HepG2 (cell line): Measurements from ENCODE around the gene AKR1E2. TPM values are rescaled to one million over a fixed set of nuclear protein-coding genes. Genes with fewer than 3 reads are reported as not detected.

Experiments used
- FOXC1 ChIP-seq: sonication (generic); formaldehyde crosslinking; IDR thresholded peaks from 2 replicates; pipeline ENCODE4 v1.8.0; 2022; ENCODE audit warnings: mild to moderate bottlenecking, missing genetic modification reagents, borderline replicate concordance
- GMEB2 ChIP-seq: IDR thresholded peaks from 2 replicates; pipeline ENCODE4 v1.6.1; 2016; ENCODE audit warnings: missing biosample characterization, missing genetic modification reagents, low read depth
- HDAC2 ChIP-seq: sonication (generic); formaldehyde crosslinking; IDR thresholded peaks from 2 replicates; pipeline ENCODE4 v1.4.0; 2020; ENCODE audit warnings: missing genetic modification reagents
- HHEX ChIP-seq: IDR thresholded peaks from 2 replicates; pipeline ENCODE4 v1.6.1; 2016; ENCODE audit warnings: control low read depth
- HMG20A ChIP-seq: IDR thresholded peaks from 2 replicates; pipeline ENCODE4 v1.6.1; 2016; ENCODE audit warnings: borderline replicate concordance
- IRF2 ChIP-seq: IDR thresholded peaks from 2 replicates; pipeline ENCODE4 v1.6.1; 2018; ENCODE audit warnings: missing genetic modification reagents, missing compliant biosample characterization
- KLF11 ChIP-seq: IDR thresholded peaks from 2 replicates; pipeline ENCODE4 v1.6.1; 2016; ENCODE audit warnings: missing compliant biosample characterization
- KLF13 ChIP-seq: sonication (generic); formaldehyde crosslinking; IDR thresholded peaks from 2 replicates; pipeline ENCODE4 v1.4.0; 2020; ENCODE audit warnings: mild to moderate bottlenecking, missing genetic modification reagents
- MED8 ChIP-seq: sonication (generic); formaldehyde crosslinking; IDR thresholded peaks from 2 replicates; pipeline ENCODE4 v1.8.1; 2023; ENCODE audit warnings: mild to moderate bottlenecking, missing genetic modification reagents; ENCODE audit not compliant: insufficient replicate concordance
- PITX1 ChIP-seq: sonication (generic); formaldehyde crosslinking; IDR thresholded peaks from 2 replicates; pipeline ENCODE4 v1.5.1; 2020; ENCODE audit warnings: mild to moderate bottlenecking, missing genetic modification reagents
- REPIN1 ChIP-seq: sonication (generic); formaldehyde crosslinking; IDR thresholded peaks from 2 replicates; pipeline ENCODE4 v1.8.0; 2022; ENCODE audit warnings: missing genetic modification reagents, low read depth, mild to moderate bottlenecking, borderline replicate concordance
- SMAD9 ChIP-seq: sonication (generic); formaldehyde crosslinking; IDR thresholded peaks from 2 replicates; pipeline ENCODE4 v1.5.1; 2020; ENCODE audit warnings: mild to moderate bottlenecking, missing genetic modification reagents
- SMYD3 ChIP-seq: sonication (generic); formaldehyde crosslinking; IDR thresholded peaks from 2 replicates; pipeline ENCODE4 v1.8.1; 2023; ENCODE audit warnings: mild to moderate bottlenecking, missing genetic modification reagents
- SP2 ChIP-seq: sonication (generic); formaldehyde crosslinking; IDR thresholded peaks from 2 replicates; pipeline ENCODE4 v1.5.1; 2020; ENCODE audit warnings: mild to moderate bottlenecking, missing genetic modification reagents
- TEAD2 ChIP-seq: sonication (generic); formaldehyde crosslinking; IDR thresholded peaks from 2 replicates; pipeline ENCODE4 v1.9.0; 2021; ENCODE audit warnings: missing genetic modification reagents
- ZBTB26 ChIP-seq: IDR thresholded peaks from 2 replicates; pipeline ENCODE4 v1.6.1; 2016; ENCODE audit warnings: missing compliant biosample characterization, missing genetic modification reagents, borderline replicate concordance
- ZBTB33 ChIP-seq: sonication (generic); formaldehyde crosslinking; IDR thresholded peaks from 2 replicates; pipeline ENCODE4 v1.4.0; 2020; ENCODE audit warnings: missing genetic modification reagents
- ZNF260 ChIP-seq: sonication (generic); formaldehyde crosslinking; IDR thresholded peaks from 2 replicates; pipeline ENCODE4 v1.4.0; 2020; ENCODE audit warnings: missing genetic modification reagents, low read depth, mild to moderate bottlenecking, borderline replicate concordance
- ZNF547 ChIP-seq: sonication (generic); formaldehyde crosslinking; IDR thresholded peaks from 2 replicates; pipeline ENCODE4 v1.5.1; 2020; ENCODE audit warnings: mild to moderate bottlenecking, missing genetic modification reagents
- ZNF619 ChIP-seq: sonication (generic); formaldehyde crosslinking; IDR thresholded peaks from 2 replicates; pipeline ENCODE4 v1.4.0; 2020; ENCODE audit warnings: mild to moderate bottlenecking, missing genetic modification reagents
- ZNF687 ChIP-seq: sonication (generic); formaldehyde crosslinking; IDR thresholded peaks from 2 replicates; pipeline ENCODE4 v1.5.1; 2020; ENCODE audit warnings: mild to moderate bottlenecking, missing genetic modification reagents, moderate library complexity
- ZNF878 ChIP-seq: sonication (generic); formaldehyde crosslinking; IDR thresholded peaks from 2 replicates; pipeline ENCODE4 v1.8.1; 2023; ENCODE audit warnings: mild to moderate bottlenecking, missing genetic modification reagents, moderate library complexity
- polyA plus RNA-seq, 8 experiments: library from polyadenylated mRNA; depleted of rRNA in 3 of 8; stranded (reverse) in 7 of 8; unstranded in 1 of 8; fragments of >200 nt; fragmentation: Illumina TruSeq in 4 of 8; extraction: Trizol in 4 of 8; gene quantifications; 2 replicates each; pipeline versions ENCODE4 v1.2.1 to v1.2.3, GENCODE V29; 2011 to 2016; ENCODE audit warnings: low read depth in 4 of 8, missing spikeins in 1 of 8, mixed read lengths in 1 of 8; ENCODE audit not compliant: insufficient read depth in 1 of 8
- total RNA-seq, 5 experiments: library from RNA; depleted of rRNA; stranded (reverse); fragments of >200 nt; fragmentation: Illumina TruSeq; extraction: Trizol; gene quantifications; 2 replicates each; pipeline ENCODE4 v1.2.3, GENCODE V29; 2016; ENCODE audit warnings: low read depth in 1 of 5

The AKR1E2 gene
- total and polyA plus RNA-seq, 2 of the 13 experiments (the other 11 are each of a cell fraction or from before 2014, with no cell fraction given), result not detected

GRCh38 chr10:4849555-4850242, 23.7 kb downstream of the AKR1E2 start (continued):
- TF ChIP-seq ZBTB26, result no peak
- TF ChIP-seq SMAD9 (CRISPR knock-in tag), result no peak
- no peak; the same call in 1 of the 2 replicates for TF ChIP-seq SP2 (CRISPR knock-in tag)
- no peak for TF ChIP-seq PITX1 (CRISPR knock-in tag)
- no peak for TF ChIP-seq ZNF687 (CRISPR knock-in tag)
- peak; percentile 41; the same call in 1 of the 2 replicates for TF ChIP-seq HDAC2 (CRISPR knock-in tag)
- TF ChIP-seq TEAD2 (CRISPR knock-in tag), result no peak
- TF ChIP-seq IRF2 (CRISPR knock-in tag), result peak; percentile 79; the same call in 1 of the 2 replicates
- TF ChIP-seq ZNF878 (CRISPR knock-in tag), result 0 out of 2 replicates have a peak, but pooled peaks have one; percentile 43
- TF ChIP-seq KLF11 (CRISPR knock-in tag), result peak; percentile 44; the same call in 1 of the 2 replicates
- 0 out of 2 replicates have a peak, but pooled peaks have one; percentile 30 for TF ChIP-seq GMEB2 (CRISPR knock-in tag)
- no peak for TF ChIP-seq KLF13
- no peak for TF ChIP-seq ZNF547 (CRISPR knock-in tag)
- peak; percentile 47; the same call in 1 of the 2 replicates for TF ChIP-seq HMG20A (CRISPR knock-in tag)
- 0 out of 2 replicates have a peak, but pooled peaks have one; percentile 58 for TF ChIP-seq FOXC1 (CRISPR knock-in tag)
- peak; percentile 81 for TF ChIP-seq ZBTB33 (CRISPR knock-in tag)
- no peak for TF ChIP-seq SMYD3 (CRISPR knock-in tag)
- peak; percentile 78; the same call in 1 of the 2 replicates for TF ChIP-seq REPIN1 (CRISPR knock-in tag)
- no peak for TF ChIP-seq ZNF260
- TF ChIP-seq MED8, result no peak
- TF ChIP-seq ZNF619 (CRISPR knock-in tag), result peak; percentile 36; the same call in 1 of the 2 replicates
- TF ChIP-seq HHEX, result no peak
